GM12801 (cell line): ENCODE results near the gene PARN.

ENCODE experiments used
- TF ChIP-seq, protein P1 (sequence below): IDR thresholded peaks from one replicate; pipeline ENCODE4 v1.5.1; 2011; ENCODE audit warnings: control low read depth; ENCODE audit not compliant: insufficient read length; ENCODE audit errors: extremely low read depth

Gene PARN

DNA sequence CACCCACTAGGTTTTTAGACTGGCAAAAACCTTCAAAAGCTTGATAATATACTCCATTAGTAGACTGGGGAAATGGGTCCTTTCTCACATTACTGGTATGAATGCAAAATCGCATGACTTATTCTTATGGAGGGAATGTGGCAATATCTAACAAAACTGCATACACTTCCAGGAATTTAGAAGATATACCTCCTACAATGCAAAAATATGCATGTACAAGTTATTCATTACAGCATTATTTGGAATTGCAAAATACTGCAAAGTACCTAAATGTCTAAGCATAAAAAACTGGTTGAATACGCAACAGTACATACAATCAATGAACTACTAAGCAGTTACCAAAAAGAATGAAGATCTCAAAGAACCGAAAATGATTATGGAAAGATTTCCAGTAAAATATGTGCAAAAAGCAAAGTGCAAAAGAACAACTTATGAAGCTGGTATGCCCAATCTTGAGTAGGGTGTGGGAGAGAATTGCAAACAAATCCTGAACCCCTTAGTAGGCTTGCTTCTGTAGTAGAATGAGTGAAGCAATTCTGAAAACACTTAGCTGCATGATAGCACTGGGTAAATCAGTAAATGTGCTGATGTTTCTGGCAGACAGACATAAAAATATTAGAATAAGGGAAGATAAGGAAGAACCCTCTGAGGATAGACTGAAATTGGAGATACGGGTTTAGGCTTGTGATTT is 180.1 kb downstream of the PARN start:
- TF ChIP-seq, protein P1, sequence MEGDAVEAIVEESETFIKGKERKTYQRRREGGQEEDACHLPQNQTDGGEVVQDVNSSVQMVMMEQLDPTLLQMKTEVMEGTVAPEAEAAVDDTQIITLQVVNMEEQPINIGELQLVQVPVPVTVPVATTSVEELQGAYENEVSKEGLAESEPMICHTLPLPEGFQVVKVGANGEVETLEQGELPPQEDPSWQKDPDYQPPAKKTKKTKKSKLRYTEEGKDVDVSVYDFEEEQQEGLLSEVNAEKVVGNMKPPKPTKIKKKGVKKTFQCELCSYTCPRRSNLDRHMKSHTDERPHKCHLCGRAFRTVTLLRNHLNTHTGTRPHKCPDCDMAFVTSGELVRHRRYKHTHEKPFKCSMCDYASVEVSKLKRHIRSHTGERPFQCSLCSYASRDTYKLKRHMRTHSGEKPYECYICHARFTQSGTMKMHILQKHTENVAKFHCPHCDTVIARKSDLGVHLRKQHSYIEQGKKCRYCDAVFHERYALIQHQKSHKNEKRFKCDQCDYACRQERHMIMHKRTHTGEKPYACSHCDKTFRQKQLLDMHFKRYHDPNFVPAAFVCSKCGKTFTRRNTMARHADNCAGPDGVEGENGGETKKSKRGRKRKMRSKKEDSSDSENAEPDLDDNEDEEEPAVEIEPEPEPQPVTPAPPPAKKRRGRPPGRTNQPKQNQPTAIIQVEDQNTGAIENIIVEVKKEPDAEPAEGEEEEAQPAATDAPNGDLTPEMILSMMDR: no peak

DNA sequence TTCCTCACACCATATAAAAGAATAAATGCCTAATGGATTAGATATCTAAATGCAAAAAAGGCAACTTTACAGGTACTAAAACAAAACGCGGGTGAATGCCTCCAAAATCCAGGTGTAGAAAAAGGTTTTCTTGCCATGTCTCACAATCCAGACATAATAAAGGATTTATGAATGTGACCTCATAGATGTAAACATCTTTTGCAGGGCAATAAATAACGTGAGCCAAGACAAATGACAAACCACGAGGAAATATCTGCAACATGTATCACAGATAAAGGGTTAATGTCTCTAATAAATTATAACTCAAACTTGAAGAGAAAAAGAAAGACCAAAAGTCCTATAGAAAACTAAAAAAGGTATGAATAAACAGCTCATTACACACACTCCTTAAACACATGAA is 180.7 kb downstream of the PARN start:
- TF ChIP-seq, protein P1: no peak

DNA sequence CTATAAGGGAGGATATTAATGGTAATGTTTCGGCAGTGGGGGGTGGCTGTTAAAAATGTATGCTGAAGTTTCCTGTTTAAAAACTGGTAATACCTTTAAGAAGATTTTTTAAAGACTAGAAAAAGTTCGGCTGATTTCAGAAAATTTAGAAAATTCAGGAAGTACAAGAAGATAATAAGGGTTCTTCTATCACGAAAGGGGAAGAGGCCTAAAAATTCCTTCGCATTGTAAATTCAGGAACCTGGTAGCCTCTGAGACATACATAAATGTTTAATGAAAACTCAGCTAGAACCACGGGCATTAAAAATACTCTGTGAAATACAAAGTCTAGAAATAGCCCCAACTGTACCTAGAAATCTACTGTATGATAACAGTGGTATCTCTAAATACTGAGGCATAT is 181.2 kb downstream of the PARN start:
- TF ChIP-seq, protein P1: no peak

DNA sequence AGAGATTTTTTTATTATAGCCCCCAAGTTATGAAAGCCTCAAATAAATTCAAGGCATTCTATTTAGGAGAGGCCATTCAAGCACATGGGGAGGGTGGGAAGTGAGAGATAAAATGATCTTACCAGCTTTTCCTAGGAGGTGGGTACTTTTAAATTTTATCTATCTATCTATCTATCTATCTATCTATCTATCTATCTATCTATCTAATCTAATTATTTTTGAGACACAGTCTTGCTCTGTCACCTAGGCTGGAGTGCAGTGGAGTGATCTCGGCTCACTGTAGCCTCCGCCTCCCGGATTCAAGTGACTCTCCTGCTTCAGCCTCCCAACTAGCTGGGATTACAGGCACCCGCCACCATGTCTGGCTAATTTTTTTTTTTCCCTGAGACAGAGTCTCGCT is 182.3 kb downstream of the PARN start:
- TF ChIP-seq, protein P1: no peak

DNA sequence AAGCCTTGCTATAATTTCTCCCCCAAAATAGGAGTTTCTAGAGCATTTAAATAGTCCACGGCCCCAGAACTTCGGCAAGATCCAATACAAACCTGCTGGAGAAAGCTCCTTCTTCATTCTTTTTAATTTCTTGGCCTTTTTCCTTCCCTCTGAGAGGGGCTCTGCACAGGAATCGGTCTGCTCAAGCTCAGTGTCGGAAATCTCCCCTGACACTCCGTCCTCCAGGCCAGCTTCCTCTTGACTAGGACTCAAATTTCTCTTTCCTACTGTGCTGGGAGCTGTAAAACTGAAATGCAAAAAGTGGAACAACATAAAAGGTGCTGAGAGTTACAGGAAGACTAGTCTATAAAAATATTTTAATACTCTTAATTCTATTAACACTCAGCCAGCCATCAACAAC is 183.3 kb downstream of the PARN start:
- TF ChIP-seq, protein P1: no peak

DNA sequence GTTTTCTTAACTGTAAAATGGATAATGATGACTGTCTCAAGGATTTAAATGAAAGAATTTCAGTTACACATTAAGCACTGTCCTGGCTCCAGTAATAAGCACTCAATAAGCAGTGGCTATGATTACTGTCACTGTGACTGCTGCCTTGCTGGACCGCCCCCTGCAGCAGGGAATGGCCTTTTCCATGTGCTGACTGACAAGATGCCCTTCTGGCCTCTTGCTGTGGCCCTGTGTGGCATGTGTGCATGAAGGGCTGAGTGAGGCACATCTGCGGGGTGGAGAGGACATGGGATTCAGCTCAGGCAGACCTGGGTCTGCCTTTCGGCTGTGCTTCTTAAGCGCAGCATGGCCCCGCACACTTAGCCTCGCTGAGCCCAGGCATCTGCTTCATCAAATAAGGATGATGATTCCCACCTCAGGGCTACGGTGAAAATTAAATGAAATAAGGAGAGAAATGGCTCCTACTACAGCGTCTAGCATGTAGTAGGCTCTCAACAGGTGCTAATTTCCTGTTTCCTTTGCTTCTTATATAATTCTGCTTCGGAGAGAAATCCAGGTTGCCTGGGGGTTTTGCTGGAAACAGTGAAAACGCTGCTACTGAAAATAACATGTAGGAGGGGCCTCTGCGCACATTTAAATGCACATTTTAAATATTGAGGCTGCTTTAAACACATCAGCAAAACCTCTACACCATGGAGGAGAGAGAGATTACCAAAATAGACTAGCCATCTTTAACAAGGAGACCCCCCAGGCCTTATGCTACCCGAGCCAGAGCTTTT is 183.9 kb downstream of the PARN start:
- TF ChIP-seq, protein P1: no peak

DNA sequence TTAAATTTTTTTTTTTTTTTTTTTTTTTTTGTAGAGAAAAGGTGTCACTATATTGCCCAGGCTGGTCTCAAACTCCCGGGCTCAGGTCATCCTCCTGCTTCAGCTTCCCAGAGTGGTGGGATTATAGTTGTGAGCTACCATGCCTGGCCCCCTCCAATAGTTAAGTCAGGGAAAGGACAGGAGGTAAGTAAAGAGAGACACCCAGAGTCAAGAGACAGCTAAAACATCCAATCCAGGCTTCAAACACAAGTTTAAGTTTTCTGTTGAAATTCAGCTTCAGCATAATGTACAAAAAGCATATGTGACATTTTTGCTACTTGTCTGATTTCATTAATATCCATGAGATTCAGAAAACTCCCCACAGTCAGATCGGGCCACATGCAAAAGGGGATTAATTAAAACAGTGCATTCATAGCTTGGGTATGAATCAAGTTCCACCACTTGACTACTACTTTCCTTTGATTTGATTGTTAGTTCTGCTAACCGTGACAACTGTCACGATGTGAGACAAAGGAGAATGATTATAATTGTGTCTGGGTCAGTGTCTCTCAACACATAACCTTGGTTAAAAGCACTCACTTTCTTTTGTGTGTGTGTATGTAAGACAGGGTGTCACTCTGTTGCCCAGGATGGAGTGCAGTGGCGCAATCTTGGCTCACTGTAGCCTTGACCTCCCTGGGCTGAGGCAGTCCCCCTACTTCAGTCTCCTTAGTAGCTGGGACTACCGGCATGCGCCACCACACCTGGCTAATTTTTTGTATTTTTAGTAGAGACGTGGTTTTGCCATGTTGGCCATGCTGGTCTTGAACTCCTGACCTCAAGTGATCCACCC is 184.9 kb downstream of the PARN start:
- TF ChIP-seq, protein P1: no peak
